Measurements from ENCODE around the gene MOB3A.

MOB3A gene

DNA sequence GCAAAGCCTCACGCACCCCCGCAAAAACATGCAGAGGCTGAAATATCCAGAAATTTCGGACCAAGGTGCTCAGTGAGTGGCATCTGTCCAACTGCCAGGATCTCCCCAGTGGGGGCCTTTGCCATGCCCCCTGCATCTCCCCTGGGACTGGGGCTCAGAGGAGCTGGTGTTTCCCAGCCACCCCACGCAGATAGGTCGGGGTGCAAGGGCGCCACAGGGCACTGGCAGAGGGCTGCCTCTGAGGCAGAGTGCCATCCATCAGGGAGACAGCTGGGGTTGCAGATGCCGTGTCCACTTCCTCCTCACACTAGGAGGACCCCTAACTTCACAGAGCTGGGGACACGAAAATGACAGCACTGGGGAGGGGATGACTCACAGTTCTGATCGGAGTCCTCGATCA lies 26.9 kb upstream of the MOB3A start:
- DNase-seq, result no peak

DNA sequence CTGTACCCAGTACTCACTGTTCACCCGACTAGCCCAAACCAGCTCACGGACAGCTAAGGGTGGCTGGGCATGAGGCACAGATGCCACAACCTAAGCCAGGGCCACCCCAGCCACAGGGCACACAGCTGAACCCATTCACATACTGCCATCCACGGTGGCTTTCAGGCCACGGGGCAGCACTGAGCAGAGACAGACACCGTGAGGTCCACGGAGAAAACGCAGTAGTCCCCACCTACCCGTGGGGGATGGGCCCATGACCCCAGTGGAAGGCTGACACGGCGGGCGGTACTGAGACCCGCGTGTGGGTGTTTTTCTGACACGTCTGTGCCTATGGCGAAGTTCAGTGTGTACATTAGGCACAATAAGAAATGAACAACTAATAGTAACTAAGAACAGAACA lies 26.1 kb upstream of the MOB3A start:
- no peak for DNase-seq

DNA sequence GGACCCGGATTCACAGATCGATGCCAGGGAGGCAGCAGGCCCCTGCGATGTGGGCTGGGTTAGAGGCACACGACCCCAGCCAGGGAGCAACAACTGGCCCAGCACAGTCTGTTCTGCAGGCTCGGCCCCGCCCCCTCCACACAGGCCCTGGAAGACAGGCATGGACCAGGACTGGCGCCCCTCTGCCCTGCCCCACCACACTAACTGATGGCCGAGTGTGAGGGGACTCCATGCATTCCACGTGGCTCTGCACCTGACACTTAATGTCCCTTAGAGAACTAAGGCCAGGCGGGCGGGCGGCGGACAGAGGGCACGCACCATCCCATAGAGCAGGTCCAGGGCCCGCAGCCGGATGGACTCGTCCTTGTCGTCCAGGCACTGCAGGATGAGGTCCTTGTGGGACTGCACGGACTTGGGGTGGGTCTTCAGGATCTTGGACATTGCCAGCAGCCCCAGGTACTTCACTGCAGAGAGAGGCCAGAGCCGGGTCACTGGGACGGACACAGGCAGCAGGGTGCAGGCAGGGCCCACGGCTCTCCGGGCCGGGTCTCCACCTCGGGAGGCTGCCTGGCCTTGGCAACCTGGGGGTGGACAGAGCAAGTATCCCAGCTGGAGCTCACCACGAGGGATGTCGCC lies 25.4 kb upstream of the MOB3A start:
- no peak for DNase-seq

DNA sequence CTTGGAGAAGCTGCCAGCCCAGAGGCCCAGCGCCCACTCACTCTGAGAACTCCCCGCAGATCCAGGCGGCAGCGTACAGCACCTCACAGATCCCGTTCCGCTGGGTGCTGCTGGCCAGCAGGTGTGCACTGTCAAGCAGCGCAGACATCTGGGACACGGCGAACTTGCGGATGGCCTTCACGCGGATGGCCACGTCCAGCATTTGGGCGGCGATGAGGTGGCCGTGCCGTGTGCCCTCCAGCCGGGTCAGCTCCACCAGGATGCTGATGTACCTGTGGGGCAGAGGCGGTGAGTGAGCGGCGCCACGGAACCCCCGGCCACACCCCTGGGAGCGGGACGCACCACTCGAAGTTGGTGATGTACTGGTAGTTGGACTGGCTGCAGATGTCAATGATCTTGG lies 24.7 kb upstream of the MOB3A start:
- DNase-seq, result no peak

DNA sequence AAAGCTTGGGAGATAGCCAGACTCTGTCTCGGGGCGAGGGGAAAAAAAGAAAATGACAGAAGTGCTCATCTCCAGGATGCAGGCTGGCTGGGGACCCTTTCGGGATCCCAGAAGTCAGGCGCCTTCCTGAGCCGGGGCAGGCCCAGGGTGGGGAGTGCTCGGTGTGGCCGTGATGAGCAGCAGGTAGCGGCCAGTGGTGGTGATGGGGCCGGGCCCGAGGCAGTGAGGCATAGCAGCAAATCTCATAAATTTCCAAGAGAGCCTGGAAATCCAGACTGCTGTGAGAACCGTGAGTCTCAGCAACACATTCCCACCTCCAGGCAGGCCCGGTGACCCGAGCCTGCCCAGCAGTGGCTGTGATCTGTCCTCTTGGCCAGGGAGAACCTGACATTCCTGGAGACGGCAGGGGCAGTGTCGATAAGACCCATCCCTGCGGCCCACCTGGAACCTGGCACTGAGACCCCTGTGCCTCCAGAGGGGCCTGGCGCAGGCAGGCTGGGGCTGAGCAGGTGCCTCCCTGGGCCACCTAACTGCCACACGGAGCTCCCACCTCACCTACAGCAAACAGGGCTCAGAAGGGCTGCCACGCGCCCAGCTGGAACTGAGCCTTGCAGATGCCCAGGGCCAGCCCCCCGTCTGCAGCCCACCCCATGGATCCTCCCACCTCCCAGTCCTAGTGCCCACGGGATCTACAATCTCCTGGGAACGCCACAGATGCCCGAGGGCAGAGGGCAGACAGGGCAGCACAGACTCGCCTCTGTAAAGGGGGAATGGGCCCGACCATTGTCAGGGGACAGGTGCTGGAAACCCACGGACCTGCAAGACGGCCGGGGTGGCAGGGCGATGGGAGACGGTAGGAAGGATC lies 24.0 kb upstream of the MOB3A start:
- no peak for DNase-seq

DNA sequence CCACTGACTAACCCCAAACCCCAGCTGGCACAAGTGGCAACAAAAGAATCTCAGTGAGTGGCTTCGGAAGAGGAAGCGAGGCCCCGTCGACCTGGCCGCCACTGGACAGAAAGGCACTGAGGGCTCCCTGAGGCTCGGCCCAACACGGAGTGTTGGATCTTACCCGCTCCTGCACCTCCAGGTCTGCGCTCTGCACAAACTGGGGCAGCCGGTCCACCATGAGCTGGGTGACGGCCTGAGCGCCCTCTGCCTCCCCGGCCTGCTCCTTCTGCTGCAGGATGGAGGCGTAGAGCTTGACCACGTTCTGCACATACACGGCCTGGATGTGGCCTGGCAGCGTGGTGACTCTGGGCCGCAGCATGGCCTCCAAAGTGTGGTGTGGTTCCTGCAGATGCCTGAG lies 22.3 kb upstream of the MOB3A start:
- DNase-seq, result no peak

DNA sequence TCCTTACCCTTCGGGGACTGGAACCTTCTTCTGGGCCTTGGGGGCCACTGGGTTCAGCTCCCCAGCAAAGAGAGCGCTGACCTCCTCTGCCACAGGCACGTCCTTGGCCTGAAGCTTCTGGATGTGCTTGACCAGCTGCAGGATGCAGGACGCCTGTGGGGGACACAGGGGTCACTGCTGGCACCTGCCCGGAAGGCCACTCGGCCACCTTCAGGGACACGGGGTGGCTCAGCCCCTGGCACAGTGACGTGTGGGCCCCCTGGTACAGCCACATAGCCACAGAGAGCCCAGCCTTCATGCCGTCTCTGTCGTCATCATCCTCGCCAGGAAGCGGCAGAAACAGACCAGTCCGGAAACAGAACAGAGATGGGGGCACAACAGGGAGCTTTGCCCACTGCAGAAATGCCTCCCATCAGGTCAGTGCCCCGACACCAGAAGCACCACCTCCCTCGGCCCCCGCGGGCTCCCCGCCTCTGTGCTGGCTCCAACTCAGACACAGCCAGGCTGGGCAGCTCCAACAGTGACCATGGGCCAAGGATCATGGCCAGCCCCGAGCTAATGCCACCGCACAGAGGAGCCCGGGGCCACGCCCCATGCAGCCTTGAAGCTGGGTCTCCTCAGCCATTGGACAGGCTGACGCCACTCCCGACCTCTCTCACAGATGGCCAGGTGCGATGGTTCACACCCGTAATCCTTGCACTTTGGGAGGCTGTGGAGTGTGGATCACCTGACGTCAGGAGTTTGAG lies 21.3 kb upstream of the MOB3A start:
- DNase-seq, result no peak

DNA sequence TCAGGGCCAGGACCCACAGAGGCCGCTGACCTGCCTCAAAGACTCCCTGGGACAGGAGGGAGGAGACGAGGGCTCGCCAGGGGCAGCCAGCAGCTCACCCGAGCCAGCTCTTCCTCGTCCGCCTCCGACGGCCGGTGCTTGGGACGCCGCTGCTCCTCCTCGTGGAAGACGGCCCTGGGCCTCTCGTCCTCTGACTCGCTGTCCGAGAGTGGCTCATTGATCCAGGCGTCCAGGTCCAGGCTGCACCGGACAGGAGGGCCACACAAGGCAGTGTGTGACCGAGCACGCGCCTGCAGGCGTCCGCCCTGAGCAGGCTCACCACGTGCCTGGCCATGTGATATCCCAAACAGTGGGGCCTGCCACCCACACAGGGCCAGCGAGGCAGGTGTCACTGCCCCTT lies 20.4 kb upstream of the MOB3A start:
- DNase-seq, result no peak

DNA sequence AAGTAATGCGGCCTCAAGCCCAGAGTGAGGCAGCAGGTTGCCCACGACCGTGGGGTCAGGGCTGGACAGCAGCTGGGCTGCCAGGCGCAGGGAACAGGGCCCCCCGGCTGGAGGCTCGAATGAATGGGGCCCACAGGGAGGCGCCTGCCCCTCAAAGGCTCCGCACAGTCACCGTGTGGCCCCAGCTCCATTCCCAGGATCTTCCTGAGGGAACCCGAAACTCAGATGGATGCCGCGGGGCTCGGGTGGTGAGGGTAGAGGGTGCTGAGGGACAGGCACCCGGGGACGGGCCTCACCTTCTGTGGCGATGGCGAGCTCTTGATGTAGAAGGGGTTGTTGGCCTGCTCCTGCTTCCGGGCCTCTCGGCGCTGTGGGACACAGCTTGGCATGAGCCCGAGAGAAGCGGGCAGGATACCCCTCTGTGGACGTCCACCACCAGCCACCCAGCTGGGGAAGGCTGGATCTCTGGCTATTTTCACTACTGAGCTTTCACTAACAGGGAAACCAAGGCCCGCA lies 19.8 kb upstream of the MOB3A start:
- DNase-seq, result no peak

DNA sequence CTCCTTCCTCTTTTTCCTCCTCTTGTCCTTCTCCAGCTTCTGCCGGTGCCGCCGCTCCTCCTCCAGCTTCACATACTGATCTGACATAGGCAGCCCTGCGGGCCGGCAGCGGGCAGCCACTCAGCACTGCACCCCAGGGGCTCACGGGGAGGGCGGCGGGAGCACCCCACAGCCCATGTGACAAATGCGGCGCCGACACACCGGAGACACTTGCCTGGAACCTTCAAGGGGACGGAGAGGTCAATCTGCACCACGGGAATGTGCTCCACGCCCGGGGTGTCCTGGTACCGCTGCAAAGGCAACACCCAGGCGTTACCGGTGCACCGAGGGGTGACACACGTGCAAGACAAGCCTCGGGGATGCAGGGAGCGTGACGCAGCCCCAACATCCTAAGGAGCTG lies 19.2 kb upstream of the MOB3A start:
- no peak for DNase-seq

DNA sequence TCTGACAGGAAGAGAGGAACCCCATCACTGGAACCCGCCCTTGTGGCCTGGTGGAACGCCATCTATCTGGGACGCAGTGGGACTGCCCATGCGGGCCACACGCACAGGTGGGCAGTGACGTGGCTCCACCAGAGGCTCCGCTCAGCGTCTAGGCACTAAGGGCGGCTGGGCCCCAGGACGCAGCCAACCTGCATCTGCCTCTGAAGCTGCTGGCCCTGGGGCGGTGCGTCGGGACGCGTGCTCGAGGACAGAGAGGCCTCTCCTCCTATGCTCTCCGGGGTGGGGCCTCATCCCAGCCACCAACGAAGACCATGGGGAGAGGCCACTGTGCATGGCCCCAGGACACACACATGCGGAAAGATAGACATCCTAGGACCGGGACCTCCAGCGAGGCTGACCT lies 18.7 kb upstream of the MOB3A start:
- no peak for DNase-seq

DNA sequence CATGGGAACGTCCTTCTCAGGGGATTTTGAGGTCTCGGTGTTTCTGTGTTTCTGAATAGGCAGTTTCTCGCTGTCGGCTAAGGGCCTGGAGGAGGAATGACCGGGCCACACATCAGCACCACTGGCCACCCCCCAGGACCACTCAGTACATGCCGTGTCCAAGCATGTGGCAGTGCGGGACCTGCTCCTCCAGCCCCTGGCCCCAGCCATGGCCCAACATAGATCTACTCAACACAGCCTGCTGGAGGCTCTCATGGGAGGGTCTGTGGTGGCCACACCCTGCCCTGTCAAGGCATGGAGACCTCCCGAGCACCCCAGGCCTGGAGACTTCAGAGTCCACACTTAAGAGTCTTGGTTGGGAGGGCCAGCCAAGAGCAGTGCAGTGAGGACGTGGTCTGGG lies 18.1 kb upstream of the MOB3A start:
- DNase-seq, result no peak

DNA sequence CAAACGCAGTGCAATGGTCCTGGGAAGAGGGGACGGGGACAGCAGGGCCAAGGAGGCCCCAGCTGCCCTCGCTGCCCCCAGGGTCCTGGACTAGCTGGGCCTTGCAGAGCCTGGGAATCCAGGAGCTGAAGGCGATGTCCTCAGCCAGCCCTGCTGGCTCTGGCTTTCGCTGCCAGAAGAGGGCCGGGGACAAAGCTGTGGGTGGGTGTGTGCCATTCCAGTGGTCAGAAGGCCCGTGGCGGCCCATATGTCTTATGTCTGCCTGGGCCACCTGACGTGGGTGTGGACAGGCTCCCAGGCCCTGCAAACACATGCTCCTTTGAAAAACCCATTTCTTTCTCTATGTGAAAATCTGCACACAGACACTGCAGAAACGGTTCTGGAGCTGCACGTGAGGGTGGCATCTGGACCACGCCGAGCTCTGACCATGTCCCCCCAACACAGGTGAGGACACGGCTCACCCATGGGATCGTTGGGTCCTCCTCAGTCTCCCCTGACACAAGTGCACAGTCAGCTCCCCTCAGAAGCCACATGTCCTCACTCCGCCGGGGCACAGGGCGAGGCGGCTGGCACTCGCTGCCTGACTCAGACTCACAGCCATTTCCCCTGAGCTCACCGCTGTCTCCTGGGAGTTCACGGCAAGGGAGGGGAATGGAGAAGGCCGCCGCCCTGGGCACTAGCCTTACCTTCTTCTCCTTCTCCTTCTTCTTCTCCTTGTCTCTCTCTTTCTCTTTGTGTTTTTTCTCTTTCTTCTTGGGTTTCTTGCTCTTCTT lies 17.5 kb upstream of the MOB3A start:
- no peak for DNase-seq

DNA sequence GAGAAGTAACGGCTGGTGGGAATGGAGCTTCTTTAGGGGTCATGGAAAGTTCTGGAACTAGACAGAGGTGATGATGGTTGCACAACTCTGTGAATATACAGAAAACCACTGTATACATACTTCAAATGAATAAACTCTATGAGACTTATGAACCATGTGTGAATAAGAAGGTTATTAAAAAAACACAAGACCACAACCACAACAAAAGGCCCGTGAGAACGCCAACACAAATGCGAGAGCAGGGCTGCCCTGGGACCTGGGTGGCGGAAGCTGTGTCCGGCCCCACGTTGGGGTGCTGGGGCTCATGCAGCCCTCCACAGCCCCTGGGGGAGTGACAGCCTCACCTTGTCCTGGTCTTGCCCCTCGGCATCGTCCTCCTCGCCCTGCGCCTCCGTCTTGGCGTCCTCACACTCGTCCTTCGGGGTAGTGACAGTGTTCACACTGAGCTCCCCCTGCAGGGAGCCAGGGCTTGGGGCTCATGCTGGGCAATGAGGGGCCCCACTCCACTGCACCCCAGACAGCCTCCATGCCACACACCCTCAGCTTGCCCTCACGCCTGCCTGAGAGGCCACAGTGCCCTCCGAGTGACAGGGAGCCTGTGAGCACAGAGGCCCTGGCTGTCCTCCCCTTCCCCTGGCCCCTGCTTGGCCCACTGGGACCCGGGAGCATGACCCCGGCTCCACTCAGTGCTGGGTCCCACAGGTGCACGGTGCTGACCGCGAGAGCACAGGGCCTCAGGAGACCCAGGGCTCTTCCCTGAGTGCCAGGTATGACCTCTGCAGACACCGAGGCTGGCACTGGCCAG lies 16.6 kb upstream of the MOB3A start:
- DNase-seq, result no peak

DNA sequence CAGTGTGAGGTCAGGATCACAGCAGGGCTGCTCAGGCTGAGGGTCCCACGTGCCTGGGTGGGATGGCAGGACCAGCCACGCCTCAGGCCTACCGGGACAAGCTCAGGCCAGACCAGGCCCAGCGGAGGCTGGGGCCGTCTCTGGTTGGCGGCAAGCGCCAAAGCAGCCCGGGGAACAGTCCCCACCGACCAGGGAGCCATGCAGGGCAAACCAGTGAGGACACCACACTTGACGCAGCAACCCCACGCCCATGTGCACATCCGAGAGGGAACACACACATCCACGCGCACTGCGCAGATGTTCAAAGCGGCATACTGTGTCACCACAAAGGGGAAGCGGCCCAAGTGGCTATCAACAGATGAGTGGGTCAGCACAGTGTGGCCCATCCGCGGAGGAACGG lies 15.8 kb upstream of the MOB3A start:
- no peak for DNase-seq

DNA sequence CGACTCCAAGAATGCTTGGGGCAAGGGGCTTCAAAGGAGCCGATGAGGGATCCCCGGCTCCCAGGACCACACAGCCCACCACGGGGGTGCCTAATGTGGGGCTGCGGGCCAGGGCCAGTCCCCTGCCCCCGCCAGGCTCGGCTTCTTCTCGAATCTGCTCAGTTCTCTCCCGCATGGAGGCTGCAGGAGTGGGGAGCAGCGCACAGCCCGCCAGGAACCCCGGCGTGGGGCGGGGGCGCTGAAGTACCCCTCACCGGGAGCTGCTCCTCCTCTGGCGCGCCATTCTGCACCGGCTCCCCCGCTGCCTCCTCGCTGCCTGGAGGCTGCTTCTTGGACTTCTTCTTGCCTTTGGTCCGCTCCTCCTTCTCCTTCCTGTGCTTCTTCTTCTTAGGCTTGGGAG lies 15.3 kb upstream of the MOB3A start:
- DNase-seq, result no peak

DNA sequence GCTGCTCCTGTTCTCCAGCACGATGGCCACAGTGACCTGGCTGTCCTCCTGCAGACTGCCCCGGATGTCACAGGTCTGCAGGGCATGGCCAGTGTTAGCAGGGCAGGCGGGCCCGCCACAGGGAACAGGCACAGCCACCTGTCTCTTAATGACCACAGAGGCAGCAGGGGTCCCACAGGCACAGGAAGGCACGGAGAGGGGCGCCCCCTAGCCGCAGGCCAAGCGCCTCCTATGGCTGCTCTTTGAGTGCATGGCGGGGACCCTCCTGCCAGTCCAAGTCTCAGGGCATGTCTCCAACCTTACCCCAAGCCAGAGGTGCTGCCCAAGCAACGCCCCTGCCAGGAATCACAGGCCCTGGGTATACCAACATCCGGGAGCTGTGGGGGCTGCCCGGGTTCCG lies 14.7 kb upstream of the MOB3A start:
- no peak for DNase-seq

DNA sequence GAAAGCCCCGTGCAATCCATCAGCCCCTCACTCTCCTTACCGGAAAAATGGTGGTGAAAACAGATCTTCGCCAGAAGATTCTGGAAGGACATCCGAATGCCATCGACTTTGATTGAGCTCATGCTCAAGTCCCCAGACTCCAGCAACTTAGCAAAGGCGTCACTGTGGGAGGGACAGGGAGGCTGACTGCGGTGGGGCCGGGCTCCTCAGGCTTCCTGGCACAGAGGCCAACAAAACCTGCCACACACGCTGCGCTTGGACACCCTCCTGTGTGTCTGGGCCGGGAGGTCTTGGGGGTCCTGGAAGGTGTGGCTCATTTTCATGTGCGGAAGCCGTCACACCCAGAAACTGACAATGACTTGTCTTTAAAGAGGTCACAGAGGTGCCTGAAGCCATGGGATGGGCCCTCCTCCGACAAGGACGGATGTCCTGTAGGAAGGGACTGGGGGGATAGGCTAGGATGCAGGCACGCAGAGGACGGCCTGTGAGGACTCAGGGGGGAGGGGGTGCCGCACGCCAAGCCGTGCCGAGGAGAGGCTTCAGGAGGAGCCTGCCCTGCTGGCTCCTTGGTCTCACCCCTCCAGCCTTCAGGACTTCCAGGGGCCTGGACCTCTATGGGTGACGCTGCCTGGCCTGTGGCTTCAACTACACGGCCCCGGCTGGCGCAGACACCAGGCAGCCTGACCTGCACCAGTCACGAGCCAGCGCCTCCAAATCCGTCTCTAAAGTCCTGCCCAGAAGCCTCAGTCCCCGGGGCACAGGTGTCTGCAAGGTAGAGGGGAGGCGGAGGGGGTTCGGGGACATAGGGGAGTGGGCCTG lies 13.1 kb upstream of the MOB3A start:
- DNase-seq, result no peak

DNA sequence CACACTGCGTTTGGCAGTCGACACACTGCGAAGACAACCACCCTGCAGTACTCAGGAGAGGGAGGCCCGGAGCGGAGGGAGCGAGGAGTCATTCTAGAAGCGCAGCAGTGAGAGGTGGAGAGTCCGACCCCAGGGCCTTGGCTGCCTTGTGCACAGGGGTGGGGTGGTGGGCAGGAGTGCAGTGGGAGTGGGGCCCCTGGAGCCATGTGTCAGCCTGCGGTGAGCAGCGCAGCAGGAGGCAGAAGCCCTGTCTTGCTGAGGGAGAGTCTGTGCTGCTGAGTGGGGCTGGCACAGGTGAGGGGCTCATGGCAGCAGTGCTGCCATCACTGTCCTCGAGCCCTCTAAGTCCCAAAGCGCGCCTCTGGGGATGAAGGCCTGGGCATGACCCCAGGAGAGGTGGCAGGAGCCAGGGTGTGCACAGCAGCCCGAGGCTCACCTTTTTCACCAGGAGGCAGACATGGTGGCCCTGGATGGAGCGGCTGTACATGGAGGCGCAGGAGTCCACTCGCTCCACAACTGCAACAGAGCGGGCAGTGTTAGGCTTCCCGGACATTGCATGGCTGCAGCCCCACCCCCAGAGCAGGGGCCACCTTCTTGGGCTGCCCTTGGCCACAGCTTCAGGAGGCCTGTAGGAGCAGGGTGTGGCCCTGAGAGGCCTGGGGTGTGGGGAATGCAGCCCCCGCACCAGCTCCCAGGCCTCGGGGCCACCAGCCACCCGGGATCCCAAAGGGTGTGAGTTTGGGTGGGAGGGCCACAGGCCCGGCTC lies 12.3 kb upstream of the MOB3A start:
- DNase-seq, result no peak

DNA sequence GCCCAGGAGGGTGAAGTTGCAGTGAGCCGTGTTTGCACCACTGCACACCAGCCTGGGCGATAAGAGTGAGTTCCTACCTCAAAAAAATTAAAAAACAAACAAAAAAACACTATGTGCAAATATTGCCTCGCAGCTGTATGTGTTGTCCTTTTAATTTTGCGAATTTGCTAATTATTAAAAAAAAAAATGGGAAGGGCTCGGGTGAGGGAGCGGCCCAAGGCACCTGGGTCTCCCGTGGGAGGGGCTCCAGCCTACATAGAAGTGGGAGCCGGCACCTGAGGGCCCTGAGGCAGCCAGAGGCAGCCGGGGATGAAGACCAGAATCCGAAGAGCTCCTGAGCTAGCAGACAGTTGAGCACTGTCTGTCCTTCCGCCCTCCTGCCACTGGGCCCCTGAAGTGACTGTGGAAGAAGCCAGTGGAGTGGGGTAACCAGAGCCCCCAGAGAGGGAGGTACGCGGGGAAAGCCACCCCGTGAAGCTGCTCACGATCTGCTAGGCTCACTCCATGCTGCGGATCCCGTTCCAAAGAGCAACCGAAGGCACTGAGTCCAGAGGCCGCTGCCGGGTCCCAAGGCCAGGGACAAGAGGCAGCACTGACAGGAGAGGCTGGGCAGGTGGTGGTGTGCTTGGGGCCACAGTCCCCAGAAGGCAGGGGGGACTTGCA lies 7.0 kb upstream of the MOB3A start:
- no peak for DNase-seq

All from activated CD8-positive, alpha-beta memory T cell treated with anti-CD3 and anti-CD28 coated beads, Interleukin-2, amount 50 U/mL, for 48 hours (primary cell).